ENCODE results near the gene TRDMT1.

The TRDMT1 gene

DNA sequence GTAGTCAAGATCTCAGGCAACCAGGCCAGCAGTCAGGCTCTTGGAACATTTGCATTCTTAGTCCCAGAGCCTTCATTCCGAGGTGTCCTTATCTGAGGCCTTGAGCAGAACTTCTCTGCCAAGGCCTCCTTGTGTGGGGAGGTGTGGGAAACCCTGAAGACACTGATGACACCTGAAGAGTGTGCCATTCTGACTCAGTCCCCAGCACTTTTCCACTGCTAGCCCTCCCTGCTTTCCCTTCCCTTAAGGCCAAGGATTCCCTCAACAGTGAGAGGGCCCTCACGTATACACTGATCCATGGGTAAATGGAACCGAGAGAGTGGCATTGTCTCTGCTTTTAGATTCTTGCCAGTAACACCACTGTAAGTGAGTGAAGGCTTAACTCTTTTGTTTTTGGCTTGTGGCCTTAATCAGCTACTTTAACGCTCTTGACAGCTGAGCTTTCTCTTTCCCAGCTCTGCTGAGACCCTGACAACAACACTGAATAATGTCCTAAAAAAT, 30.3 kb downstream of the TRDMT1 start:
- DNase-seq: no peak

DNA sequence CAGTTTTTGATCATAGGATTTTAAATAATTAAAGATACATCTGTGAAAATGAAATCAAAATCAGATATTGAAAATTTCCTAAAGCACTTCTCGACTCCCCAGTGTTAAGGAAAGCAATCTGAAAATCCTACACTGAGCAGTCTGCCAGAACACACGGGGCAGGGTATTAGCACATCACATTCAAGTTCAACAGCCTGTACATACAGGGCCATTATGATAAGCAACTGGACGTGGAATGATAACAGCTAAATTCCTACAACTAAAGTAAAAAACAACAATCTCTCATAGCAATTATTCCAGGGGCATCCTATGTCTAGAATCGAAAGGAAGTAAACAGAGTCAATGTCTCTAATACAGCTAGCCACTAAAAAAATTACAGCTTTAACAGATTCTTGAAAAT, 31.7 kb downstream of the TRDMT1 start:
- DNase-seq: no peak

DNA sequence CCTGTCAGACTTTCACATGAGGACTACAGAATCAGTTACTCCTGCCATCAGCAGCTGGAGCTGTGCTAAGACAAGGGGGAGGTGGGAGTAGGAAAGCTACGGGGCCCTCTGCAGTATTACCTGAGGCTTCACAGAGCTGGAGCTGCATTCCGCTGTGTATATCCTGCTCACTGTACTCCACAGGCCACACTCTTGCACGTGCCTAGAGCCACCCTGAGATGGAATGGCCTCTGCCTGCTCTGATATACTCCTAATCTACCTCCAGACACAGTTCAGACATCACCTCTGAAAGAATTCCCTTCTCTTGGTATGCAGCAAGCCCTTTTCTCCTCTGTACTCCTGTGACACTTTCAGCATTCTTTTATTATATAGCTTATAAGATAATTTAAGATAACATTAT, 34.8 kb downstream of the TRDMT1 start:
- DNase-seq: no peak

DNA sequence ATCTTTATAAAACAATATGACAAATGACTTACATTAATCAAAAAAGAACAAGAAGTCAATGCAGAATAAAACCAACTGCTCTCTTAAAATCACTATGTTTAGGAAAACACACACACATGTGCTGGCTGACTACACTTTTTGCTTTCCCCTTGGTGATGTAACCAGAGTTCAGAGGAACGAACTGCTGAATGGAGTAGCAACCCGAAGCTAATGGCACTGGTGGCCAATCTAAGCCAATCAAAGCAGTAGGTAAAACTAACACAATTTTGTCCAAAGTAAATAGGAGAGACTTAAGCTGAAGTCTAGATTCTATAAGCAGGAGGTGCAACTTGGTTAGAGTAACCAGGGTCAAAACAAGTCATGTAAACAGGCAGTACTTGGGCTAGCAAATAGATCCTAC, 38.6 kb downstream of the TRDMT1 start:
- DNase-seq: no peak

DNA sequence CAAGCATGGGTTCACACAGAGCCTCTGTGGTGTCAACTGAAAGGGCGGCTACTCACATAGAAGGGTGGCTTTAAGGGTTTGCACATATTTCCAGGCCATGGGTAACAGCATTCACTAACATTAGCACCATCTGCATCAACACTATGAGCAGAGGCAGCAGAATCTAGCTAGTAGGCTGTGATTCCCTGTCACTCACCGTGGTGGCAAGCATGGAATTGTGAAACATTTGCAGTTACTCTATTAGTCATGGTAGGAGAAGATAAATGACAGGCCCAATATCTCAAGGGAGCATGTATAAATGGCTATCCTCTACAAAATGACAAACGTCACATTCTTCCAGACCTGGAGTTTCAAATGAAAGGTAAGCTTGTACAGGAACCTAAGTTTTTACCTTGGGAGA, 39.7 kb downstream of the TRDMT1 start:
- DNase-seq: no peak

DNA sequence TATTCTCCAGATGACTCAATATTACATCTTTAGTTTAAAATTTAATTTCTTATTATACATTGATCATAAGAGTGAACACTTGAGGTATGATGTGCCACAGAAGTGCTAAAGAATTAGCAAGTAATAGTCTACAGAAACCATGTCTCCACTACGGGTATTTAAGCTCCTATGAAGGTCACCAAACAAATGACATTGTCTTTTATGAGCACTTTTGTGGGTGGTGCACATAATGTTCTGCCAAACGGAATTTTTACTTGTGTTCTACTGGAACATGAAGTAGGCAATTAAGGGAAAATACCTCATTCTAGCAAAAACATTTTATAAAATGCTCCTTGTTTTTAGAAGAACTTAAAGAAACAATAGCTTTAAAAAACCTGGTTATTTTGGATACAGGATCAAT, 44.4 kb downstream of the TRDMT1 start:
- DNase-seq: no peak

DNA sequence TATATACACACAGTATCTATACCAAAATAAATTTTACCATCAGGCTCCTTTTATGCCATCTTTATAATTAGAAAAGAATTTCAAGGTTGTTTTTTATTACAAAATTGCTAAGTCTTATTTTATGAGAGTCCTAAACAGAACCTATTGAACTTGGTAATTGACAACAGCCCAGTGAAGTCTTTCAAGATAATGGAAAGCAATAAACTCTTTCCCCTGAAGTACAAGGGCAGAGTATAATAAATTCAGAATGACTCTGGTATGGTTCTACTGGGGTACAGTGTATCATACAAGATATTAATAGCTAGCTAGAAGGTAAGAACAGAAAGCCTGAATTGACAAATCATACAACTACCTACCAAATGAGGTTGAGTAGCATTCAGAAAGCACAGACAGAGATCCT, 45.6 kb downstream of the TRDMT1 start:
- DNase-seq: no peak

DNA sequence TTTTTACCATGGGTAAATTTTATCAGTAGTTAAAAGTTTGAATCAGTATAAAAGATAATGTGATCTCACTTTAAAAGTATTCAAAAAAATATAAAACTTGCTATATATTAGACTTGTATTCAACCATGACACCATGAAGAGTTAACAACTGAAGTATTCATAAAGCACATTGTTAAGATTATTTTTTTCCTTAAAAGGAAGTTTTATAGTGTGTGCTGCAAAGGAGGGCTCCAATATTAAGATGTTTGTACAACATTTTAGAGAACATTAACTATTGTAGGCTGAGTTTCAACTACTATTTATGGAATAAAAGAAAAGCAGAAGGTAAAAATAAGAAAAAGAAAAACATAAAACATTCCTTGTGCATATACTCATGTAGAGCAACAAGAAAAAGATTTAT, 47.4 kb downstream of the TRDMT1 start:
- DNase-seq: no peak

DNA sequence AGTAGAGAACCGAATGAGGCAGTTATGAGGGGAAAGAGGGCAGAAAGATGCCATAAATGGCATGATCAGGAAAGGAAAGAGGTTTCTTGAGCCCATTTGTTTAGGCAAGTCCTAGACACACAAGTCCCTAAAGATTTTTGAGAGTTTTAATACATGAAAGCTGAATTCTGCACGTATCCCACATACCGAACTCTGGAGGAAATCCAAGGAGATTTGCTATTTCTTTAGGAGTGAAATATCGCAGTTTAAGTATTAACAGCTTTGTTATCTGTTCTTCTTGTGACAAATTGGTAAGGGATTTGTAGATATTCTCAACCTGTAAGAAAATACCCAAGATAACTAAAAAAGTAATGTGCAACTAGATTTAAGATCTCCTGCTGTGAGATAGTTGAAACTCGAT, 48.2 kb downstream of the TRDMT1 start:
- DNase-seq: no peak

DNA sequence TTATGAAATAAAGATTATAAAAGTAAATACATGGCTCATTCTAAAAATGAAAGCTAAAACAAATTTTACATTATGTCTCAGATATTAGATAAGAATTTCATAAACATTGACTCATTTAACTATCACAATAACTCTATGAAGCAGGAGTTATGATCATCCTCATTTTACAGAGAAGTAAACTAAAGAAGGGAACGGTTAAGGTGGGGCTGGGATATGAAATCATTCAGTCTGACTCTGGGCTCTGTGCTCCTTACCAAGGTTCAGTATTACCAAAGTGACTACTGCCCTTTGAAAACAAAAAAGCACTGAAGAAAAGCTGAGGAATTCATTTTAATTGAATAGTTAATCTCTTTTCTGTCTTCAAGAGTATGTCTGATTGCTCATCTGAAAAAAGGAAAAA, 49.8 kb downstream of the TRDMT1 start:
- DNase-seq: no peak

DNA sequence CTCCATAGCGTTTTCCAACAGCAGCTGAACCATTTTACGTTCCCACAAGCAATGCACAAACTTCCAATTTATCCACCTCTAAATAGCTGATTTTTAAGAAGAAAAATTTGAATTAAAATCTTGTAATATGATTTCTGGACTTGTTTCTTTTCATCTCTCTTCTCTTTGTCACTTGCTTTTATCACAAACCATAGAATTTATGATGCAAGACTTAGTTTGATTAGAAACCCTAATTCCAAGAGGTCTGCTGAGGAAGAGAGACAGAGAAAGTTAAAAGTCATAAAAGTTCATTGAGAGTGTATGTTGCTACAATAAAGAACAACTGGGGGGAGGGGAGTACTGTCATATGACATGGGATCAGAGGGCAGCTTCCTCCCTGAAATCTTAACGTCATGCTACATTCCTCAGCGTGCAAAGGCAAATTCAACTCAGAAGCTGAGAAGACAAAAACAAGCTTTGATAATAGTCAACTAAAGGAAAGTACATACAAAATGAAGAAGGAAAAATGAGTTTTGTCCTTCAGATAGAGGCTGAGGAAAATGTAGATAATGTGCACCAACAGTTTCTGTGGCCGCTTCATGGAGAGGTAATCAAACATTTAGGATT, 53.5 kb downstream of the TRDMT1 start:
- no peak for DNase-seq

DNA sequence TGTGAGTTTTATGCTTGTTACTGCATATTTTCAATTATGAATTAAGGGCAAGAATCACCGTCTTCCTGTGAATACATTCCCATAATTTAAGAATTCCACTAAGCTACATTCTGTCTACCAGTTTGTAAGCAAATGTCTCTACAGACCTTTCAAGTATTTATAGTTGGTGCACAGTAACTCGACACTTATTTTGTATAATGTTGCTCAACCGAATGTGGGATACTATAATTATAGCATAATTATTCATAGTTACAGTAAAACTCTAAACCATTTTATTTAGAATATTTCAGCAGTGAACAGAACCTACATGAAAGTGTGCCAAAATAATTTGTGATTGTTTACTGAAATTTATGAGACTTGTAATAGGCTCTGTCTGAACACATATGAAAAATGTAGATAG, 54.6 kb downstream of the TRDMT1 start:
- no peak for DNase-seq

DNA sequence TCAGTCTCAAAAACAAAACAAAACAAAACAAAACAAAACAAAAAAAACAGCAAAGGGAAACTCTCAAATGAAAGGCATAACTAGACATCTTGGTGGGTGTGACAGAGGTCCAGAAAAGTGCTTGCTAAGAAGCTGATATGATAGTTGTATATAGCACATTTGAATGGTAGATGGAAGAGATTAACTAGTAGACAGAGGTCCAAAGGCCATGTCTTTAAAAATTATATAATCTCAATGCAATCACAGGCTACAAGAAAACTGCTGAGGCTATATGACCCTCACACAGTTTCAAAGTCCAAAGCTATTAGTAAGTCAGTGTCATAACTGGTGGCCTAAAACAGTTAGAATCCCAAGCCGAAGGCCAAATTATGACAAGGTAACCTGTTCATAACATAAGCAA, 56.2 kb downstream of the TRDMT1 start:
- no peak for DNase-seq

DNA sequence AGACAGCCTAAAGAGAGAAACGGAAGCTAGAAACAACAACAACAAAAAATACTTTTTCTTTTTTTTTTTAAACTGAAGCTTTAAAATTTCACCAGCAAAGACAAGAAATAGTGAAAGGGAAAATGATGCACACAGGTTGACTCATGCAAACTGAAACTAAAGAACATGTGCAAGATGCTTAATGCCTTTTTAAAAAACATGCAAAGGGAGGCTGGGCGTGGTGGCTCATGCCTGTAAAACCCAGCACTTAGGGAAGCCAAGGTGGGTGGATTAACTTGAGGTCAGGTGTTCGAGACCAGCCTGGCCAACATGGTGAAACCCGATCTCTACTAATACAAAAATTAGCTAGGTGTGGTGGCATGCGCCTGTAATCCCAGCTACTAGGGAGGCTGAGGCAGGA, 56.7 kb downstream of the TRDMT1 start:
- peak; percentile 11 for DNase-seq

DNA sequence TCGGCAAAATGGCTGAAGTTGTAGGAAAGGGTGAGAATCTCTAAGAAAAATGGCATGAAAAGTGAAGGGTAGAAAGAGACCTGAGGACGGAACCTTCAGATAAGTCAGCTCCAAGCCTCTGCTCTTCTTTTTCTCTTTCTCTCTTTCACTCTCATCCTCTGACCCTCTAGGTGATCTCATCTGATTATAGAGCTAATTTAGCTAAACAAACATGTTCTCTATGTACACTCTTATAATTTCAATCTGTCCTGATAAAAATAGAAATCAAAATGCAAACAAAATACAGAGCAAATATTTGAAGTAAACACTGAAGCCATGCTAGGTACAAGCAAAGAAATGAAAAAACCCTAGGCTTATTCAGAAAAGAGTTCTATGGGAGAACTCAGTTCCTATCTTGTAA, 57.4 kb downstream of the TRDMT1 start:
- DNase-seq: no peak

DNA sequence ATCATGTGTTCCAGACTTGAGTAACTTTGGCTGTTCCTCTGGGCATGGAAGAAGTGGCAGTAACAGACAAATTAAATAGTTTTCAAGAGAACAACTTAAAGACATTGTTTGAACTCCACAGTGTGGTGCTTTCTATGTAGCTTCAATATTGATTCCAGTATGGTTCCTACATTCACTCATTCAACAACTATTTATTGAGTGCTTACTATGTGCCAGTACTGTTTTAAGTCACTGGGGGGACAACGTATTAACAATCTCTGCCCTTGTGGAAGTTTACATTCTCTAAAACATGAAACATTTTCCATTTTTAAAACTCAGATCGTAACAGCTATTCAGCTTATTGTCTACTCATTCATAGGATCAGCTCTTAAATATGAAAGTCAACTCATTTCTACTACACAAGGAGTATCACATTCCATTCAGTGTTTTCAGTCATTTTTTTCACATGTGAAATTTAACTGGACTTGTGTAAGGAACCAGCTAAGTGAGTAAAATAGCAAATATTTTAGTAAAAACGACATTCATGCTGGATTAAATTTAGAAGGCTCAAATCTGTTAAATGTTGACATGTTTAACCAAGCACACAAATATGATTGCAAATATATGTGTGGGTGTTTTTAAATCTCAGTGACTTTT, 58.3 kb downstream of the TRDMT1 start:
- no peak for DNase-seq

DNA sequence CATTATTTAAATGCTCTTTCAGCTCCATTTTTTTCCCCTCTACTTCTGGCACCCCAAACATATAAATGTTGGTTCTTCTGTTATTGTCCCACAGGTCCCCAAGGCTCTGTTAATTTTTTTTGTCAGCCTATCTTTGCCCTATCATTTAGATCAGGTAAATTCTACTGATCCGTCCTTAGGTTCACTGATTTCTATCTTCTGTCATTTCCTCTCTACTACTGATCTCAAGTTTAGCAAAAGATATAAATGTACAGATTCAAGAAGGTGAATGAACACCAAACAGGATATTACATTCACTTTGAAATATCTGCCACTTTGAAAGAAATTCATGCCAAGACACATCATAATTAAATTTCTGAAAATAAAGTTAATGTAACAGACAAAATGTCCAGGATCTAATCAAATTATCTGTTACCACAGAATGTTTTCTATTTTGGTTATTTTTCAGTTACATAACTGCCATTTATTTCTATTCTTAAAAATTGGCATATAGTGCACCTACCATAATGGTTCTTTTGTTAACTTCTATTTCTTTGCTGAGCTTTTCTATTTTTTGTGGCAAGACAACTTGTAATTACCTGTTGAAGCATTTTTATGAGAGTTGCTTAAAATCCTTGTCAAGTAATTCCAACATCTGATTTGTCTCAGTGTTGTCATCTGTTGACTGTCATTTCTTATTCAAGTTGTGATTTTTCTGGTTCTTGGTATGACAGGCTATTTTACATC, 59.8 kb downstream of the TRDMT1 start:
- DNase-seq: no peak

DNA sequence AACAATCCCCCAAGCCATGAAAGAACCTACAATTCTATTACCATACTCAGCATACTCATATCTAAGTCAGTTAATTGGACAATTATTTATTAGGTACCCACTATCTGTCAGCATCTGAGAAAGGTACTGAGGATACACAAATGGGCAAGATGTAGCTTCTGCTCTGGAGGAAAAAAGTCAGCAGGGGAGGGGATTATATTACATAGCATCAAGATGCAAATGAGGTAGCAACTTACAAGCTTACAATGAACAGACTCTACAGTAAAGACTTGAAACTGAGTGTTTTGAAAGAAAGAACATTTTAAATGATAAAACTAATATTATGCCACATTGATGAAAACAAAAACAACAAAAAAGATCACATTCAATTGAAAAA, 61.1 kb downstream of the TRDMT1 start:
- no peak for DNase-seq

DNA sequence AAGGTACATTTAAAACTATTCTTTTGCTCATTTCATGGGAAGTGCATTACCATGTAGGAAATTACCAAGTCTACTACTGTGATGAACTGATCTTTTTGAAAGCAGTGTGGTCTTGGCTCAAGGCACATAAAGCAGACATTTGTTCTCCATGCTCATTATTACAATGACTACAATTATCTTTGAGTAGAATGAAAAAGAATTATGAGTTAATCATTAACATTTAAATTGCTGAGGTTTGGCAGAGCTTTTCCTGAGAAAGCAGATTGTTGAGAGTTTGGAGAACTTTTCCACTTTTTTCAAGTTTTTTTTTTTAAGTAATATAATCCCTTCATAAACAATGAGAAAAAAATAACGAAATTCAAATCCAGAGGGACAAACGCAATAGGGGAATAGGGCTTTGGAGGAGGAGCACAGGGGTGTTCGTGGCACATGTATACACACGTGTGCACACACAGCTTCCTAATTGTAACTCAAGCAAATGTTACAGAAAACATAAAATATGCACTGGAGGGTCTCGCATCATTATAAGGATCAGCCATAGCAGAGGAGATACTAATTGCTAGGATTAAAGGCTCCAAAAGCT, 62.9 kb downstream of the TRDMT1 start:
- DNase-seq: no peak

DNA sequence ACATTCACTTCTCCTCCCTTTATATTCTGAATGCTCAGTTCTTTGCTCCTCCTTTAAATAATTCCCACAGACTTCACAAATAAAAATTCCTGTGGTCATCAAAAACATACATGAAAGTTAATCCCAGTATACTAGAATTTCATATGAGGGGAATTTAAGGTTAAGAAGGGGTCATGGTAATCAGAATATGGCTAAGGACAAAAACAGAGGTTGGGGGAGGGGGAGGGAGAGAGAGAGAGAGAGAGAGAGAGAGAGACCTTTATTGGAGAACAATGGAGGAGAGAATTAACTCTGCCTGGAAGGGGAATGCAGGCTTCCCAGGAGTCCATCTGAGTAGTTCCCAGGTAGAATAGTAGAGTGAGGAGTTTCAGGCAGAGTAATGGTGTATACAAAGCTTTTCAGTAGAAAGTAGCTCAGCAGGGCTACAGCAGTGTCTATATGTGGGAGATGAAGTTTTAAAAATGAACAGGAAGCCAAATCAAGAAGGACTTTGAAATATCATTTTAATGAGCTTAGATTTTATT, 66.7 kb downstream of the TRDMT1 start:
- DNase-seq: no peak

DNA sequence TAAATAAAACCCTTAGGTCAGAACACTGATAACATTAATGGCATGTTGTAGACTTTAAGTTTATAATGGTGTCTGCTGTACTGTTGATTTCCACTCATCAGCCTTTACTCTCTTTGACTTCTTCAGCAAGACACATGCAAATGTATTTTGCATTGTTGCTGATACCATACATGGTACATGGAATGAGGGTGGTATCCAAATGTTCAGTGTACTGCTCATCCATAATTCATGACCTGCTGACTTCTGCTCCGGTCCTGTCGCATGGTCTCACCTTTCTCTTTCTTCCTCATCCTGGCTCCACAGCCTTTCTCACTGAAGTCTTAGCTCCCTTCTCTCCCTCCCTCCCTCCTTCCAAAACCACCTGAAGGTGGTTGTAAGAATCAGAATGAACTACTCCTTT, 67.2 kb downstream of the TRDMT1 start:
- no peak for DNase-seq

DNA sequence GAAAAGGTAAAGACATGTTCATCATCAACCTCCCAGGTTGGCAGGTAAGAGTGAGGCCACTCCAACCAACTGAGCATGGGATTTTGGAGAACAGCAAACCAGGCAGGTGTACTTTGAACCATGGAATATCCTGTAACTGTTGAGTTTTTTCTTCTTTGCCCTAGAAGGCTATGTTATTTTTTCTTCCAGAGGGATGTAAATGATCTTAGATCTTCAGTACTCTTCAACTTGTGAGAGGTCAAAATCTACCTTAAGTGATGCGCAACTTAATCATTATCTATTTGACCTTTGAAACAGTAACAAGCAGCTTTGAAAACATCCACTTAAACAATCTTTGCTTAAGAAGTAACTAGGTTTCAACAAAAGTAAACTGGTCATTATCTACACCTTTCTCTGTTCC, 71.7 kb downstream of the TRDMT1 start, which contains the start of gene CUBN:
Gene CUBN, minus strand, starts transcription at position 71 of the 400 bp plus-strand sequence. Its CDS starts 46 bp downstream, at position 25.
- DNase-seq: no peak

DNA sequence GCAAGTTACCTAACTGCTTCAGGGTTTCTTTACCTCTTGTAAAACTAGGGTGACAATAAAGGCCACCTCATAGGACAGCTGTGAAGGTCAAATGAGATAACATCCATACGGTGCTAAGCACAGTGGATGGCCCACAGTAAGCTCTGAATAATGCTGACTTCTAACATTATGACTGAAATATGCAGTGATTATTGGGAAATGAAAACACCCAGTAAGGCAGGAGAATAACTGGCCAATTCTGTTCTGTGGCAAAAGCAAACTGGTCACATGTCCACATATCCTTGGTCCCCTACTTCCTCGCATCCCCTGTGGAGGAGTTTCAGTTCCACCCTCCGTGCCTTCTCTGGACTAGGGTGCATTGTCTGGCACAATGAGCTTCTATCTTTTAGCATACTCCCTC, 73.2 kb downstream of the TRDMT1 start:
- DNase-seq: peak; percentile 2

DNA sequence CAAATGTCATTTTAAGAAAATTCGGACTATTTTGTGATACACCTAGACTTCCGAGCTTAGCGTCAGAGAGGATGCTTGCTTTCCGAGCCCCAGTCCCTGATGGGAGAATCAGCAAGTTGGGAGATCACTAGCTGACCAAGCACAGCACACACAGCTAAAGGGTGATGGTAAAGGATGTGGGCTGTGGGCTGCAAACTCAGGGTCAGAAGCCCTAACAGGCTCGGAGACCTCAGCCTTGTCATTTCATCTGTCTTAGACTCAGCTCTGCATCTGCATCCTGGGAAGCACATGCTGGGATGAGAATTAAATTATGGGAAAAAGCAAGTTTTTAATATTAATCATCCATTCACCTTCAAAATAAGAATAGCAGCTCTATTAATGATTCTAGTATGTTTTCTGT, 75.1 kb downstream of the TRDMT1 start:
- no peak for DNase-seq
